GM23338 (cell line): ENCODE results near the gene IL1RAPL2.

ENCODE experiments used
- CREB1 ChIP-seq: fragments of 250-450 bp; sonication (Bioruptor Pico); IDR thresholded peaks from 2 replicates; pipeline ENCODE4 v1.5.0; 2020; ENCODE audit warnings: low read depth, mild to moderate bottlenecking, moderate library complexity
- EZH2 ChIP-seq: fragments of 200-600 bp; sonication (generic); IDR thresholded peaks from one replicate; pipeline ENCODE4 v1.8.0; 2017; ENCODE audit warnings: antibody characterized with exemption, mild to moderate bottlenecking, low read depth; ENCODE audit not compliant: unreplicated experiment
- EZH2phosphoT487 ChIP-seq: fragments of 200-600 bp; sonication (generic); IDR thresholded peaks from one replicate; pipeline ENCODE4 v1.8.1; 2018; ENCODE audit warnings: antibody characterized with exemption; ENCODE audit not compliant: unreplicated experiment
- JUNB ChIP-seq: IDR thresholded peaks from one replicate; pipeline ENCODE4 v1.6.1; 2016; ENCODE audit warnings: antibody characterized with exemption; ENCODE audit not compliant: unreplicated experiment
- NANOG ChIP-seq: IDR thresholded peaks from 2 replicates; pipeline ENCODE4 v1.6.1; 2016; ENCODE audit warnings: antibody characterized with exemption, borderline replicate concordance
- POLR2AphosphoS5 ChIP-seq: IDR thresholded peaks from 2 replicates; pipeline ENCODE4 v1.6.1; 2016; ENCODE audit warnings: antibody characterized with exemption, low read depth
- STAT1 ChIP-seq: IDR thresholded peaks from one replicate; pipeline ENCODE4 v1.6.1; 2016; ENCODE audit warnings: antibody characterized with exemption; ENCODE audit not compliant: unreplicated experiment
- ZNF114 ChIP-seq: fragments of 250-450 bp; sonication (Bioruptor Pico); IDR thresholded peaks from 2 replicates; pipeline ENCODE4 v1.5.0; 2020; ENCODE audit warnings: mild to moderate bottlenecking, moderate library complexity
- ZNF331 ChIP-seq: fragments of 250-450 bp; sonication (Bioruptor Pico); IDR thresholded peaks from 2 replicates; pipeline ENCODE4 v1.5.0; 2020; ENCODE audit warnings: low read depth, mild to moderate bottlenecking, moderate library complexity
- TF ChIP-seq, protein P1 (sequence below), 2 experiments: fragments of 200-600 bp in 1 of 2; sonication (generic) in 1 of 2; conservative IDR thresholded peaks; 2 replicates each; pipeline versions ENCODE4 v1.5.1 to v1.6.1; 2016 to 2017; ENCODE audit warnings: antibody characterized with exemption in 2 of 2, low read depth in 2 of 2, mild to moderate bottlenecking in 2 of 2, moderate library complexity in 1 of 2
- TF ChIP-seq, protein P2 (sequence below): IDR thresholded peaks from one replicate; pipeline ENCODE4 v1.6.1; 2018; ENCODE audit warnings: antibody characterized with exemption; ENCODE audit not compliant: unreplicated experiment
- TF ChIP-seq, protein P3 (sequence below): fragments of 250-450 bp; sonication (Bioruptor Pico); IDR thresholded peaks from 2 replicates; pipeline ENCODE4 v1.5.0; 2020; ENCODE audit warnings: mild to moderate bottlenecking, moderate library complexity

DNA sequence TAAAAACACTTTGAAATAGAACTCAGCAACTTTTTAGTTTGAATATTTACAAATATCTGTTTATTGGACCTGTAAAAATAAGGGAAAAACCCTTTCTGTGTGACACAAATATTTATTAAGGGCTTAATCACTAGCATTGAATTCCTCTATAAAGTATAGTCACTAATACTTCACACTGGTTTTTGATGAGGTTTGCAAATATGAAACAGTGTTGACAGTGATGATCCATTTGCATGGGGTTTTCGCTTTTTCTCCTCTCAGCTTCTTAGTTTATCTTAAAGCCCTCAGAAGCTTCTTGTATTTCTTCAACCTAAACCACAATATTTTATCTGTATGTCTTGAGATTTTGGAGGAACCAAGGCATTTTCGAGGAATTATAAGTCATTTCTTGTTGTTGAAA, 751.1 kb downstream of the IL1RAPL2 start:
- TF ChIP-seq, protein P1, sequence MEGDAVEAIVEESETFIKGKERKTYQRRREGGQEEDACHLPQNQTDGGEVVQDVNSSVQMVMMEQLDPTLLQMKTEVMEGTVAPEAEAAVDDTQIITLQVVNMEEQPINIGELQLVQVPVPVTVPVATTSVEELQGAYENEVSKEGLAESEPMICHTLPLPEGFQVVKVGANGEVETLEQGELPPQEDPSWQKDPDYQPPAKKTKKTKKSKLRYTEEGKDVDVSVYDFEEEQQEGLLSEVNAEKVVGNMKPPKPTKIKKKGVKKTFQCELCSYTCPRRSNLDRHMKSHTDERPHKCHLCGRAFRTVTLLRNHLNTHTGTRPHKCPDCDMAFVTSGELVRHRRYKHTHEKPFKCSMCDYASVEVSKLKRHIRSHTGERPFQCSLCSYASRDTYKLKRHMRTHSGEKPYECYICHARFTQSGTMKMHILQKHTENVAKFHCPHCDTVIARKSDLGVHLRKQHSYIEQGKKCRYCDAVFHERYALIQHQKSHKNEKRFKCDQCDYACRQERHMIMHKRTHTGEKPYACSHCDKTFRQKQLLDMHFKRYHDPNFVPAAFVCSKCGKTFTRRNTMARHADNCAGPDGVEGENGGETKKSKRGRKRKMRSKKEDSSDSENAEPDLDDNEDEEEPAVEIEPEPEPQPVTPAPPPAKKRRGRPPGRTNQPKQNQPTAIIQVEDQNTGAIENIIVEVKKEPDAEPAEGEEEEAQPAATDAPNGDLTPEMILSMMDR (conservative IDR thresholded peaks at IDR 0.05; ENCODE audit: low read depth in 2 of 2): no peak
- no peak for TF ChIP-seq POLR2AphosphoS5
- TF ChIP-seq EZH2: no peak
- no peak for TF ChIP-seq JUNB
- TF ChIP-seq EZH2phosphoT487: no peak
- TF ChIP-seq, protein P2, sequence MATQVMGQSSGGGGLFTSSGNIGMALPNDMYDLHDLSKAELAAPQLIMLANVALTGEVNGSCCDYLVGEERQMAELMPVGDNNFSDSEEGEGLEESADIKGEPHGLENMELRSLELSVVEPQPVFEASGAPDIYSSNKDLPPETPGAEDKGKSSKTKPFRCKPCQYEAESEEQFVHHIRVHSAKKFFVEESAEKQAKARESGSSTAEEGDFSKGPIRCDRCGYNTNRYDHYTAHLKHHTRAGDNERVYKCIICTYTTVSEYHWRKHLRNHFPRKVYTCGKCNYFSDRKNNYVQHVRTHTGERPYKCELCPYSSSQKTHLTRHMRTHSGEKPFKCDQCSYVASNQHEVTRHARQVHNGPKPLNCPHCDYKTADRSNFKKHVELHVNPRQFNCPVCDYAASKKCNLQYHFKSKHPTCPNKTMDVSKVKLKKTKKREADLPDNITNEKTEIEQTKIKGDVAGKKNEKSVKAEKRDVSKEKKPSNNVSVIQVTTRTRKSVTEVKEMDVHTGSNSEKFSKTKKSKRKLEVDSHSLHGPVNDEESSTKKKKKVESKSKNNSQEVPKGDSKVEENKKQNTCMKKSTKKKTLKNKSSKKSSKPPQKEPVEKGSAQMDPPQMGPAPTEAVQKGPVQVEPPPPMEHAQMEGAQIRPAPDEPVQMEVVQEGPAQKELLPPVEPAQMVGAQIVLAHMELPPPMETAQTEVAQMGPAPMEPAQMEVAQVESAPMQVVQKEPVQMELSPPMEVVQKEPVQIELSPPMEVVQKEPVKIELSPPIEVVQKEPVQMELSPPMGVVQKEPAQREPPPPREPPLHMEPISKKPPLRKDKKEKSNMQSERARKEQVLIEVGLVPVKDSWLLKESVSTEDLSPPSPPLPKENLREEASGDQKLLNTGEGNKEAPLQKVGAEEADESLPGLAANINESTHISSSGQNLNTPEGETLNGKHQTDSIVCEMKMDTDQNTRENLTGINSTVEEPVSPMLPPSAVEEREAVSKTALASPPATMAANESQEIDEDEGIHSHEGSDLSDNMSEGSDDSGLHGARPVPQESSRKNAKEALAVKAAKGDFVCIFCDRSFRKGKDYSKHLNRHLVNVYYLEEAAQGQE: no peak
- no peak for TF ChIP-seq CREB1 (CRISPR knock-in tag)
- no peak for TF ChIP-seq ZNF331 (CRISPR knock-in tag)
- no peak for TF ChIP-seq STAT1
- TF ChIP-seq, protein P3, sequence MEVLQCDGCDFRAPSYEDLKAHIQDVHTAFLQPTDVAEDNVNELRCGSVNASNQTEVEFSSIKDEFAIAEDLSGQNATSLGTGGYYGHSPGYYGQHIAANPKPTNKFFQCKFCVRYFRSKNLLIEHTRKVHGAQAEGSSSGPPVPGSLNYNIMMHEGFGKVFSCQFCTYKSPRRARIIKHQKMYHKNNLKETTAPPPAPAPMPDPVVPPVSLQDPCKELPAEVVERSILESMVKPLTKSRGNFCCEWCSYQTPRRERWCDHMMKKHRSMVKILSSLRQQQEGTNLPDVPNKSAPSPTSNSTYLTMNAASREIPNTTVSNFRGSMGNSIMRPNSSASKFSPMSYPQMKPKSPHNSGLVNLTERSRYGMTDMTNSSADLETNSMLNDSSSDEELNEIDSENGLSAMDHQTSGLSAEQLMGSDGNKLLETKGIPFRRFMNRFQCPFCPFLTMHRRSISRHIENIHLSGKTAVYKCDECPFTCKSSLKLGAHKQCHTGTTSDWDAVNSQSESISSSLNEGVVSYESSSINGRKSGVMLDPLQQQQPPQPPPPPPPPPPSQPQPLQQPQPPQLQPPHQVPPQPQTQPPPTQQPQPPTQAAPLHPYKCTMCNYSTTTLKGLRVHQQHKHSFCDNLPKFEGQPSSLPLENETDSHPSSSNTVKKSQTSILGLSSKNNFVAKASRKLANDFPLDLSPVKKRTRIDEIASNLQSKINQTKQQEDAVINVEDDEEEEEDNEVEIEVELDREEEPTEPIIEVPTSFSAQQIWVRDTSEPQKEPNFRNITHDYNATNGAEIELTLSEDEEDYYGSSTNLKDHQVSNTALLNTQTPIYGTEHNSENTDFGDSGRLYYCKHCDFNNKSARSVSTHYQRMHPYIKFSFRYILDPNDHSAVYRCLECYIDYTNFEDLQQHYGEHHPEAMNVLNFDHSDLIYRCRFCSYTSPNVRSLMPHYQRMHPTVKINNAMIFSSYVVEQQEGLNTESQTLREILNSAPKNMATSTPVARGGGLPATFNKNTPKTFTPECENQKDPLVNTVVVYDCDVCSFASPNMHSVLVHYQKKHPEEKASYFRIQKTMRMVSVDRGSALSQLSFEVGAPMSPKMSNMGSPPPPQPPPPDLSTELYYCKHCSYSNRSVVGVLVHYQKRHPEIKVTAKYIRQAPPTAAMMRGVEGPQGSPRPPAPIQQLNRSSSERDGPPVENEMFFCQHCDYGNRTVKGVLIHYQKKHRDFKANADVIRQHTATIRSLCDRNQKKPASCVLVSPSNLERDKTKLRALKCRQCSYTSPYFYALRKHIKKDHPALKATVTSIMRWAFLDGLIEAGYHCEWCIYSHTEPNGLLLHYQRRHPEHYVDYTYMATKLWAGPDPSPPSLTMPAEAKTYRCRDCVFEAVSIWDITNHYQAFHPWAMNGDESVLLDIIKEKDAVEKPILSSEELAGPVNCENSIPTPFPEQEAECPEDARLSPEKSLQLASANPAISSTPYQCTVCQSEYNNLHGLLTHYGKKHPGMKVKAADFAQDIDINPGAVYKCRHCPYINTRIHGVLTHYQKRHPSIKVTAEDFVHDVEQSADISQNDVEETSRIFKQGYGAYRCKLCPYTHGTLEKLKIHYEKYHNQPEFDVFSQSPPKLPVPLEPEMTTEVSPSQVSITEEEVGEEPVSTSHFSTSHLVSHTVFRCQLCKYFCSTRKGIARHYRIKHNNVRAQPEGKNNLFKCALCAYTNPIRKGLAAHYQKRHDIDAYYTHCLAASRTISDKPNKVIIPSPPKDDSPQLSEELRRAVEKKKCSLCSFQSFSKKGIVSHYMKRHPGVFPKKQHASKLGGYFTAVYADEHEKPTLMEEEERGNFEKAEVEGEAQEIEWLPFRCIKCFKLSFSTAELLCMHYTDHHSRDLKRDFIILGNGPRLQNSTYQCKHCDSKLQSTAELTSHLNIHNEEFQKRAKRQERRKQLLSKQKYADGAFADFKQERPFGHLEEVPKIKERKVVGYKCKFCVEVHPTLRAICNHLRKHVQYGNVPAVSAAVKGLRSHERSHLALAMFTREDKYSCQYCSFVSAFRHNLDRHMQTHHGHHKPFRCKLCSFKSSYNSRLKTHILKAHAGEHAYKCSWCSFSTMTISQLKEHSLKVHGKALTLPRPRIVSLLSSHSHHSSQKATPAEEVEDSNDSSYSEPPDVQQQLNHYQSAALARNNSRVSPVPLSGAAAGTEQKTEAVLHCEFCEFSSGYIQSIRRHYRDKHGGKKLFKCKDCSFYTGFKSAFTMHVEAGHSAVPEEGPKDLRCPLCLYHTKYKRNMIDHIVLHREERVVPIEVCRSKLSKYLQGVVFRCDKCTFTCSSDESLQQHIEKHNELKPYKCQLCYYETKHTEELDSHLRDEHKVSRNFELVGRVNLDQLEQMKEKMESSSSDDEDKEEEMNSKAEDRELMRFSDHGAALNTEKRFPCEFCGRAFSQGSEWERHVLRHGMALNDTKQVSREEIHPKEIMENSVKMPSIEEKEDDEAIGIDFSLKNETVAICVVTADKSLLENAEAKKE (CRISPR knock-in tag): no peak
- no peak for TF ChIP-seq ZNF114 (CRISPR knock-in tag)
- TF ChIP-seq NANOG: no peak
